Lower leg skin (tissue), 3 donors: Measurements from ENCODE around the gene SPRED2.
"Not testable (repeated sequence)": the region's sequence is repeated elsewhere in the genome, so short reads cannot be mapped to it uniquely, and the experiment has no call there.

Experiments
- POLR2A ChIP-seq, 2 donors: fragments of 450-650 bp; IDR thresholded peaks; one replicate each; pipeline ENCODE4 v1.6.1; 2016 to 2017; ENCODE audit warnings: antibody characterized with exemption in 2 of 2, mild to moderate bottlenecking in 1 of 2, moderate library complexity in 1 of 2
- TF ChIP-seq, protein P1 (sequence below), 3 donors: fragments of 450-650 bp; IDR thresholded peaks; one replicate each; pipeline ENCODE4 v1.5.1; 2016; ENCODE audit warnings: antibody characterized with exemption in 3 of 3, mild to moderate bottlenecking in 3 of 3, moderate library complexity in 2 of 3

- TF ChIP-seq, protein P1, sequence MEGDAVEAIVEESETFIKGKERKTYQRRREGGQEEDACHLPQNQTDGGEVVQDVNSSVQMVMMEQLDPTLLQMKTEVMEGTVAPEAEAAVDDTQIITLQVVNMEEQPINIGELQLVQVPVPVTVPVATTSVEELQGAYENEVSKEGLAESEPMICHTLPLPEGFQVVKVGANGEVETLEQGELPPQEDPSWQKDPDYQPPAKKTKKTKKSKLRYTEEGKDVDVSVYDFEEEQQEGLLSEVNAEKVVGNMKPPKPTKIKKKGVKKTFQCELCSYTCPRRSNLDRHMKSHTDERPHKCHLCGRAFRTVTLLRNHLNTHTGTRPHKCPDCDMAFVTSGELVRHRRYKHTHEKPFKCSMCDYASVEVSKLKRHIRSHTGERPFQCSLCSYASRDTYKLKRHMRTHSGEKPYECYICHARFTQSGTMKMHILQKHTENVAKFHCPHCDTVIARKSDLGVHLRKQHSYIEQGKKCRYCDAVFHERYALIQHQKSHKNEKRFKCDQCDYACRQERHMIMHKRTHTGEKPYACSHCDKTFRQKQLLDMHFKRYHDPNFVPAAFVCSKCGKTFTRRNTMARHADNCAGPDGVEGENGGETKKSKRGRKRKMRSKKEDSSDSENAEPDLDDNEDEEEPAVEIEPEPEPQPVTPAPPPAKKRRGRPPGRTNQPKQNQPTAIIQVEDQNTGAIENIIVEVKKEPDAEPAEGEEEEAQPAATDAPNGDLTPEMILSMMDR (IDR thresholded peaks at IDR 0.05), result not testable (repeated sequence)
- TF ChIP-seq POLR2A (IDR thresholded peaks at IDR 0.05), result not testable (repeated sequence)
Measured at GRCh38 chr2:65317351-65317750, 115.0 kb downstream of the SPRED2 start.
